Nephron progenitor cell (in vitro differentiated cells): ENCODE measurements around the gene FHOD1.

ENCODE experiments used
- DNase-seq: peaks from one replicate; pipeline ENCODE4 v3.0.0; 2021
- H3K27ac Mint-ChIP-seq: 2 replicates; pipeline ENCODE4 v1.8.0; 2021; ENCODE audit warnings: mild to moderate bottlenecking, moderate library complexity, mixed read lengths
- H3K27me3 Mint-ChIP-seq: 2 replicates; pipeline ENCODE4 v1.8.0; 2021; ENCODE audit warnings: mild to moderate bottlenecking, low read depth, mixed read lengths; ENCODE audit not compliant: poor library complexity
- H3K36me3 Mint-ChIP-seq: 2 replicates; pipeline ENCODE4 v1.8.0; 2021; ENCODE audit warnings: low read depth, mixed read lengths
- H3K4me1 Mint-ChIP-seq: 2 replicates; pipeline ENCODE4 v1.8.0; 2021; ENCODE audit warnings: mixed read lengths
- H3K4me3 Mint-ChIP-seq: 2 replicates; pipeline ENCODE4 v1.8.0; 2021; ENCODE audit warnings: mild to moderate bottlenecking, moderate library complexity, mixed read lengths
- H3K9me3 Mint-ChIP-seq: 2 replicates; pipeline ENCODE4 v1.8.0; 2021; ENCODE audit warnings: mild to moderate bottlenecking, moderate library complexity, mixed read lengths
- CTCF ChIP-seq: fragments of 200-600 bp; sonication (generic); IDR thresholded peaks from 2 replicates; pipeline ENCODE4 v1.5.0; 2021; ENCODE audit warnings: antibody characterized with exemption

The FHOD1 gene

GRCh38 chr16:67184453-67184994 is 62.8 kb downstream of the FHOD1 start:
- Mint-ChIP-seq H3K9me3 (peaks cover 3% of the 10 kb centered on the region), H3K4me1 (peaks cover 8% of the 10 kb centered on the region), H3K4me3 (peak overlapping the region; percentile 28), H3K27ac (no peak overlapping the region), H3K27me3 (peaks cover 41% of the 10 kb centered on the region), H3K36me3 (no peaks in the 10 kb centered on the region)
- no peak for TF ChIP-seq CTCF
- no peak for DNase-seq

DNA sequence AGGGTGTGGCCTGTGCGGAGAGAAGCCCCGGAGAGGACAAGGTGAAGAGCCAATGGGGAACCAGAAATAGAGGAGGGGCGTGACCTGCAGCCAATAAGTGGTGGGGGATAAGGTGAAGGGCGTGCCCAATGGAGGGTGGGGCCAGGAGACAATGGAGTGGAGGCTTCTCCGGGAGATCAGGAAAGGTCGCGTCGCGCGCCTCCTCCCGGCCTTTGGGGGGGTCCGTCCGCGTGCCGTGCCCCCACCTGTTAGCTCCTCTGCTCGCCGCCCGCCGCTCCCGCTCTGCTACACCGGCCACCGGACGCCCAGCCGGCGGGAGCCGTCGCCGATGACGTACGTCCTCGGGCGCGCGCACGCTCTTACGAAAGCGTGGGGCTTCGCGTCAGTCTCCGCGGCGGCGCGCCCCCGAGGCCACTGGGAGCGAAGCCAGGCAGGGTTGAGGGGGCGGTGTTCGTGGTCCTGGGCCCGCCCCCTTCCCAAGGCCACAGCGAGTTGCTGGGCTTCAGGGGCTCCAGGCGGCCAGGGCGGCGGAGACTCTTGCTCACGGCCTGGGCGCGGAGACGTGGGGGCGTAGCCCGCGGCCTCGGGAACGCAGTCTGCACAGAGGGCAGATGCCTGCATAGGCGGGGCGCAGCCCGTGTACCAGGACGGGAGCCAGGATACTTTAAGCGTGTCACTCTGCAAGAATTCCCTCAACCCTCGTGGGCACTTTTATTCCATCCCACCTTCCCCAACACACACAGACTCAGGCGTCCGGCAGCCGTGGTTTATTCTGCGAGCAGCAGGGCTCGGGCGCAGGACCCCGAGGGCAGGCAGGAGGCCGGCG is 63.4 kb downstream of the FHOD1 start, which contains the start of gene MATCAP1:
Gene MATCAP1 (minus strand): TSS at position 337 of the 826 bp plus-strand sequence. CDS start 3,353 bp downstream, outside the sequence.
- Mint-ChIP-seq H3K27me3 (peaks cover 46% of the 10 kb centered on the region), H3K4me3 (peak within 1 kb of the TSS; percentile 28), H3K36me3 (no peaks in the 10 kb centered on the region), H3K9me3 (peaks cover 3% of the 10 kb centered on the region), H3K27ac (no peak within 1 kb of the TSS), H3K4me1 (peaks cover 11% of the 10 kb centered on the region)
- no peak for TF ChIP-seq CTCF
- DNase-seq, result peak; percentile 96

- Mint-ChIP-seq H3K9me3 (peaks cover 3% of the 10 kb centered on the region), H3K4me1 (peaks cover 16% of the 10 kb centered on the region), H3K27me3 (peaks cover 48% of the 10 kb centered on the region), H3K4me3 (no peak overlapping the region), H3K27ac (no peak overlapping the region), H3K36me3 (no peaks in the 10 kb centered on the region)
- no peak for TF ChIP-seq CTCF
- no peak for DNase-seq
Measured at GRCh38 chr16:67183284-67183626, 64.0 kb downstream of the FHOD1 start.

- TF ChIP-seq CTCF, result no peak
- peaks cover 3% of the 10 kb centered on the region for H3K9me3 Mint-ChIP-seq
- peaks cover 4% of the 10 kb centered on the region for H3K36me3 Mint-ChIP-seq
- H3K4me1 Mint-ChIP-seq, result peaks cover 20% of the 10 kb centered on the region
- no peak overlapping the region for H3K4me3 Mint-ChIP-seq
- H3K27me3 Mint-ChIP-seq, result peaks cover 51% of the 10 kb centered on the region
- no peak for DNase-seq
- H3K27ac Mint-ChIP-seq, result no peak overlapping the region
Measured at GRCh38 chr16:67182288-67182687, 65.0 kb downstream of the FHOD1 start.

DNA sequence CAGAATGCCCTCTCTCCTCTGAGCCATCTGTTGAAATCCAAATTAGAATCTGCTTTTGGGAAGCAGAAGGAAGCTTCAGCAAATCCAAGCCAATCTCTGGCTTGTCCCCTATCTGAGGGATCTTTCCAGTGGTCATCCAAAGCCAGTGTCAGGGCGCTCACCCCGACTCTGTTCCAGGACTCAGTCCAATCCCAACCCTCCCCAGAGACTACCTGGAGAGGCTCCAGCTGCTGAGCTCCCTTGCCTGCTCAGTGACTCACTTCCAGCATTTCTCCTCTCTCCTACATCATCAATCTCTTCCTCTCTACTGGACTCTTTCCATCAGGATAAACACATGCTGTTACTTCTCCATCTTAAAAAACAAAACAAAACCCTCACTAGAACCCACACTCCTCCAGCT is 65.9 kb downstream of the FHOD1 start:
- peaks cover 3% of the 10 kb centered on the region for H3K9me3 Mint-ChIP-seq
- no peak for DNase-seq
- TF ChIP-seq CTCF, result no peak
- H3K4me1 Mint-ChIP-seq, result peaks cover 20% of the 10 kb centered on the region
- no peak overlapping the region for H3K27ac Mint-ChIP-seq
- peaks cover 55% of the 10 kb centered on the region for H3K27me3 Mint-ChIP-seq
- peaks cover 10% of the 10 kb centered on the region for H3K36me3 Mint-ChIP-seq
- H3K4me3 Mint-ChIP-seq, result no peak overlapping the region
